ENCODE results near the gene ABCC1.

Gene ABCC1

DNA sequence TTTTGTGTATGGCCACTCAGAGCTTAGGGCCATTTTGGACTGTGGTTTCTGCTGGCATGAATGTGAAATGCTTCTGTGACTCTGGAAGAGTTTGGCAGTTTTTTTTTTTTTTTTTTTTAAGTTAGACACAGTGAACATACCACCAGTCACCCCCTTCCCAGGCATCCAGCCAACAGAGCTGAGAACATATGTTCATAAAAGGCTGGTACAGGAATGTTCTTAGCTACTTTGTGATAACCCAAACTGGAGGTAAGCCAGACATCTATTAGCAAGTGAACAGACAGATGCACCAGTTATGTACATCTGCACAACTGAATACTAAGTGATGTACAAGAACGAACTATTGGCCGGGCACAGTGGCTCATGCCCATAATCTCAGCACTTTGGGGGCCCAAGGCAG lies 92.7 kb downstream of the ABCC1 start:
- peaks cover 29 to 76% (median 55%) of the 10 kb centered on the region in 4 experiments for H3K36me3 ChIP-seq (ENCODE audit: control insufficient read depth in 4 of 4, insufficient read depth in 4 of 4, low read length in 3 of 4)
- peaks cover 0 to 32% (median 18%) of the 10 kb centered on the region in 4 experiments for H3K4me1 ChIP-seq (ENCODE audit: control extremely low read depth in 1 of 4, control insufficient read depth in 4 of 4, insufficient read depth in 4 of 4, low read length in 3 of 4)
- DNase-seq: peak in 2 of 3 donors; percentile 60 to 79
- peak overlapping the region in 1 of 2 experiments; percentile 18 for H3K27ac ChIP-seq (ENCODE audit: insufficient read depth in 1 of 2, low read depth in 1 of 2, low read length in 2 of 2, poor library complexity in 1 of 2, severe bottlenecking in 2 of 2)
- H3K27me3 ChIP-seq (replicated peaks in 2 of 5; ENCODE audit: control insufficient read depth in 4 of 5, insufficient read depth in 5 of 5, low read length in 4 of 5): no peaks in the 10 kb centered on the region
- no peak overlapping the region for H3K4me3 ChIP-seq (ENCODE audit: control insufficient read depth in 1 of 7, extremely low read depth in 1 of 7, insufficient read depth in 4 of 7, low read depth in 2 of 7, low read length in 6 of 7)
- 92% methylated on average over 2 of the region's 2 CpGs for WGBS (ENCODE audit: insufficient coverage)
- ChIA-PET POLR2A (interaction anchor here (0.8 kb wide), 1 partner anchor 15 kb away, joined by 3 read pairs; no protein-coding TSS in a partner anchor), CTCF (interaction anchor here (0.8 to 13.2 kb wide), 5 partner anchors 9 to 78 kb away, joined by 7 to 159 read pairs (median 9); no protein-coding TSS in a partner anchor)
- H3K9me3 ChIP-seq (ENCODE audit: control extremely low read depth in 1 of 5, control insufficient read depth in 4 of 5, insufficient read depth in 2 of 5, low read depth in 1 of 5, low read length in 4 of 5): no peaks in the 10 kb centered on the region

- Histone ChIP-seq H3K36me3 (ENCODE audit: control insufficient read depth in 4 of 4, insufficient read depth in 4 of 4, low read length in 3 of 4) (peaks cover 13 to 81% (median 58%) of the 10 kb centered on the region in 4 experiments), H3K4me1 (ENCODE audit: control extremely low read depth in 1 of 4, control insufficient read depth in 4 of 4, insufficient read depth in 4 of 4, low read length in 3 of 4) (peaks cover 0 to 13% (median 7%) of the 10 kb centered on the region in 4 experiments), H3K27me3 (replicated peaks in 2 of 5; ENCODE audit: control insufficient read depth in 4 of 5, insufficient read depth in 5 of 5, low read length in 4 of 5) (no peaks in the 10 kb centered on the region), H3K9me3 (ENCODE audit: control extremely low read depth in 1 of 5, control insufficient read depth in 4 of 5, insufficient read depth in 2 of 5, low read depth in 1 of 5, low read length in 4 of 5) (no peaks in the 10 kb centered on the region), H3K4me3 (ENCODE audit: control insufficient read depth in 1 of 7, extremely low read depth in 1 of 7, insufficient read depth in 4 of 7, low read depth in 2 of 7, low read length in 6 of 7) (no peak overlapping the region), H3K27ac (ENCODE audit: insufficient read depth in 1 of 2, low read depth in 1 of 2, low read length in 2 of 2, poor library complexity in 1 of 2, severe bottlenecking in 2 of 2) (no peak overlapping the region)
- no peak for DNase-seq
- ChIA-PET POLR2A (interaction anchor here (1.1 kb wide), 1 partner anchor 17 kb away, joined by 3 read pairs; no protein-coding TSS in a partner anchor), CTCF (interaction anchor here (0.6 to 13.2 kb wide), 18 partner anchors 9 to 186 kb away, joined by 3 to 159 read pairs (median 4); no protein-coding TSS in a partner anchor)
- no CpG with 5 or more reads among the region's 2 CpGs for WGBS (ENCODE audit: insufficient coverage)
Measured at GRCh38 chr16:16045296-16045695, 95.9 kb downstream of the ABCC1 start.

DNA sequence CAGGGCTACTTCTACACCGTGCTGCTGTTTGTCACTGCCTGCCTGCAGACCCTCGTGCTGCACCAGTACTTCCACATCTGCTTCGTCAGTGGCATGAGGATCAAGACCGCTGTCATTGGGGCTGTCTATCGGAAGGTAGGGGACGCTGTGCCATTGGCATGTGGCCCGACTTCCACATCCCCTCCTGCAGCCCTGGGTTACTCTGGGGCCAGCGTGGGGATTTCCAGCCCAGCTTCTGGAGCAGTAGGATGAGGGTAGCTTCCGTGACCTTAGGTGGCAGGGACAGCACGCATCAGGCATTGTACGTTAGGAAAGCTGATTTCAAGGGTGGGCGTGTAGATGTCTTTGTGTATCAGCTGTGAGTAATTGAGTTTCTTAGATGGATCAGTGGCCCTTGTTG lies 96.5 kb downstream of the ABCC1 start:
- peaks cover 13 to 81% (median 58%) of the 10 kb centered on the region in 4 experiments for H3K36me3 ChIP-seq (ENCODE audit: control insufficient read depth in 4 of 4, insufficient read depth in 4 of 4, low read length in 3 of 4)
- ChIA-PET POLR2A (interaction anchor here (0.8 to 1.1 kb wide), 2 partner anchors 16 to 75 kb away, joined by 3 to 4 read pairs; no protein-coding TSS in a partner anchor), CTCF (interaction anchor here (0.6 to 13.2 kb wide), 20 partner anchors 10 to 187 kb away, joined by 3 to 159 read pairs (median 4); no protein-coding TSS in a partner anchor)
- no peaks in the 10 kb centered on the region for H3K9me3 ChIP-seq (ENCODE audit: control extremely low read depth in 1 of 5, control insufficient read depth in 4 of 5, insufficient read depth in 2 of 5, low read depth in 1 of 5, low read length in 4 of 5)
- no peak overlapping the region for H3K4me3 ChIP-seq (ENCODE audit: control insufficient read depth in 1 of 7, extremely low read depth in 1 of 7, insufficient read depth in 4 of 7, low read depth in 2 of 7, low read length in 6 of 7)
- H3K27me3 ChIP-seq (replicated peaks in 2 of 5; ENCODE audit: control insufficient read depth in 4 of 5, insufficient read depth in 5 of 5, low read length in 4 of 5): no peaks in the 10 kb centered on the region
- no peak overlapping the region for H3K27ac ChIP-seq (ENCODE audit: insufficient read depth in 1 of 2, low read depth in 1 of 2, low read length in 2 of 2, poor library complexity in 1 of 2, severe bottlenecking in 2 of 2)
- DNase-seq: peak in 1 of 3 donors; percentile 83
- WGBS (ENCODE audit: insufficient coverage): 62% methylated on average over 10 of the region's 12 CpGs
- H3K4me1 ChIP-seq (ENCODE audit: control extremely low read depth in 1 of 4, control insufficient read depth in 4 of 4, insufficient read depth in 4 of 4, low read length in 3 of 4): peaks cover 0 to 13% (median 7%) of the 10 kb centered on the region in 4 experiments

- Histone ChIP-seq H3K4me1 (ENCODE audit: control extremely low read depth in 1 of 4, control insufficient read depth in 4 of 4, insufficient read depth in 4 of 4, low read length in 3 of 4) (peaks cover 0 to 2% (median 0%) of the 10 kb centered on the region in 4 experiments), H3K36me3 (ENCODE audit: control insufficient read depth in 4 of 4, insufficient read depth in 4 of 4, low read length in 3 of 4) (peaks cover 16 to 87% (median 59%) of the 10 kb centered on the region in 4 experiments), H3K27ac (ENCODE audit: insufficient read depth in 1 of 2, low read depth in 1 of 2, low read length in 2 of 2, poor library complexity in 1 of 2, severe bottlenecking in 2 of 2) (no peak overlapping the region), H3K4me3 (ENCODE audit: control insufficient read depth in 1 of 7, extremely low read depth in 1 of 7, insufficient read depth in 4 of 7, low read depth in 2 of 7, low read length in 6 of 7) (no peak overlapping the region), H3K27me3 (replicated peaks in 2 of 5; ENCODE audit: control insufficient read depth in 4 of 5, insufficient read depth in 5 of 5, low read length in 4 of 5) (no peaks in the 10 kb centered on the region), H3K9me3 (ENCODE audit: control extremely low read depth in 1 of 5, control insufficient read depth in 4 of 5, insufficient read depth in 2 of 5, low read depth in 1 of 5, low read length in 4 of 5) (no peaks in the 10 kb centered on the region)
- peak in 1 of 3 donors; percentile 40 for DNase-seq
- WGBS (ENCODE audit: insufficient coverage): no CpG with 5 or more reads among the region's 11 CpGs
- POLR2A ChIA-PET: no interaction called here
- CTCF ChIA-PET: interaction anchor here (1.7 to 13.2 kb wide), 2 partner anchors 11 kb away, joined by 8 to 159 read pairs; no protein-coding TSS in a partner anchor
Measured at GRCh38 chr16:16047761-16048160, 98.3 kb downstream of the ABCC1 start.

DNA sequence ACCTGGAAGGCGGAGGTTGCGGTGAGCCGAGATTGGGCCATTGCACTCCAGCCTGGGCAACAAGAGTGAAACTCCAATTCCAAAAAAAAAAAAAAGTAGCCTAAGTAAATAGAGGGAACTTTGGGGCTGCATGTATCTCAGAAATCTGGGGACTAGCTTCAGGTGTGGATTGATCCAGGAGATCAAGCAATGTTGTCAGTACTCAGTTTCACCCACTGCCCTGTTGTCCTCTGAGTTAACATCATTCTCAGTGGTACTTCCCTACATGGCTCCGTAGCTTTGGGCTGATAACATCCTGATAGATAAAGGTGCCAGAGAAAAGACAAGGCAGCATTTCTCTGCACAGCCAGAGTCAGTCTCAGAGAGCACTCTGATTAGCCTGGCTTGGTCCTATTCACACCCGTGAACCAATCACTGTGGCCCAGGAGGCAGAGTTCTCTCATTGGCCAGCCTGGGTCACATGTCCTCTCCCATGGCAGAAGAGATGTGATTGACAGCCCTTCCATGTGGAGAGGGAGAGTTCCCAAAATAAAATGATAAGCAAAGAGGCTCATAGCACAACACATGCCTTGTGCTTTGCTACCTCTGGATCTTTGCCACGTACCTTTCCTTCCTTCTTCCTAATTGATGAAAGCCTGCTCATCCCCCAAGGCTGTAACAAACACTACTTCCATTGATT lies 99.6 kb downstream of the ABCC1 start:
- Histone ChIP-seq H3K27me3 (replicated peaks in 2 of 5; ENCODE audit: control insufficient read depth in 4 of 5, insufficient read depth in 5 of 5, low read length in 4 of 5) (no peaks in the 10 kb centered on the region), H3K36me3 (ENCODE audit: control insufficient read depth in 4 of 4, insufficient read depth in 4 of 4, low read length in 3 of 4) (peaks cover 16 to 90% (median 60%) of the 10 kb centered on the region in 4 experiments), H3K4me3 (ENCODE audit: control insufficient read depth in 1 of 7, extremely low read depth in 1 of 7, insufficient read depth in 4 of 7, low read depth in 2 of 7, low read length in 6 of 7) (no peak overlapping the region), H3K4me1 (ENCODE audit: control extremely low read depth in 1 of 4, control insufficient read depth in 4 of 4, insufficient read depth in 4 of 4, low read length in 3 of 4) (peaks cover 0 to 2% (median 0%) of the 10 kb centered on the region in 4 experiments), H3K9me3 (ENCODE audit: control extremely low read depth in 1 of 5, control insufficient read depth in 4 of 5, insufficient read depth in 2 of 5, low read depth in 1 of 5, low read length in 4 of 5) (no peaks in the 10 kb centered on the region), H3K27ac (ENCODE audit: insufficient read depth in 1 of 2, low read depth in 1 of 2, low read length in 2 of 2, poor library complexity in 1 of 2, severe bottlenecking in 2 of 2) (no peak overlapping the region)
- no peak for DNase-seq
- CTCF ChIA-PET: interaction anchor here (0.6 to 13.2 kb wide), 5 partner anchors 9 to 74 kb away, joined by 3 to 159 read pairs (median 4); no protein-coding TSS in a partner anchor
- POLR2A ChIA-PET: no interaction called here
- WGBS (ENCODE audit: insufficient coverage): 96% methylated on average over 6 of the region's 6 CpGs

DNA sequence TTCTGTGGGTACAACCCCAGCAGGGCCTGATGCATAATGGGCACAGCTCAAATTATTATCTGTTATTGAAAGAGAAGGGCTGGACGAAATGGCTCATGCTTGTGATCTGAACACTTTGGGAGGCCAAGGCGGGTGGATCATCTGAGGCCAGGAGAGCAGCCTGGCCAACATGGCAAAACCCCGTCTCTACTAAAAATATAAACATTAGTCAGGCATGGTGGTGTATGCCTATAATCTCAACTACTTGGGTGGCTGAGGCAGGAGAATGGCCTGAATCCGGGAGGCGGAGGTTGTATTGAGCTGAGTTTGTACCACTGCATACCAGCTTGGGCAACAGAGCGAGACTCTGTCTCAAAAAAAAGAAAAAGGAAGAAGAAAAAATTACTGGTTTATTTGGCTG lies 100.7 kb downstream of the ABCC1 start:
- ChIA-PET POLR2A (no interaction called here), CTCF (interaction anchor here (0.6 to 13.2 kb wide), 4 partner anchors 8 to 186 kb away, joined by 3 to 159 read pairs (median 6); no protein-coding TSS in a partner anchor)
- Histone ChIP-seq H3K27me3 (replicated peaks in 2 of 5; ENCODE audit: control insufficient read depth in 4 of 5, insufficient read depth in 5 of 5, low read length in 4 of 5) (no peaks in the 10 kb centered on the region), H3K4me1 (ENCODE audit: control extremely low read depth in 1 of 4, control insufficient read depth in 4 of 4, insufficient read depth in 4 of 4, low read length in 3 of 4) (no peaks in the 10 kb centered on the region), H3K9me3 (ENCODE audit: control extremely low read depth in 1 of 5, control insufficient read depth in 4 of 5, insufficient read depth in 2 of 5, low read depth in 1 of 5, low read length in 4 of 5) (no peaks in the 10 kb centered on the region), H3K27ac (ENCODE audit: insufficient read depth in 1 of 2, low read depth in 1 of 2, low read length in 2 of 2, poor library complexity in 1 of 2, severe bottlenecking in 2 of 2) (no peak overlapping the region), H3K36me3 (ENCODE audit: control insufficient read depth in 4 of 4, insufficient read depth in 4 of 4, low read length in 3 of 4) (peaks cover 10 to 90% (median 56%) of the 10 kb centered on the region in 4 experiments), H3K4me3 (ENCODE audit: control insufficient read depth in 1 of 7, extremely low read depth in 1 of 7, insufficient read depth in 4 of 7, low read depth in 2 of 7, low read length in 6 of 7) (no peak overlapping the region)
- no peak for DNase-seq
- 100% methylated on average over 5 of the region's 6 CpGs for WGBS (ENCODE audit: insufficient coverage)

Measured in common myeloid progenitor, CD34-positive (primary cell).